Posterior cingulate gyrus (tissue), 11 donors: ENCODE data around the gene C14orf132.

Experiments
- DNase-seq, 10 donors: peaks; one replicate each; pipeline versions ENCODE4 v3.0.0 to v3.0.0-alpha.2; 2020 to 2021; ENCODE audit warnings: mixed read lengths in 3 of 10
- intact Hi-C: fragments of 100-400 bp; cut with DNase I; formaldehyde crosslinking; loops from one replicate; pipeline ENCODE4 v1.15.1; 2023

Gene C14orf132

GRCh38 chr14:96108911-96109310 is 69.7 kb downstream of the C14orf132 start:
- intact Hi-C loops: no loop called here
- DNase-seq: no peak

GRCh38 chr14:96109596-96110355 is 70.6 kb downstream of the C14orf132 start:
- intact Hi-C loops: no loop called here
- no peak for DNase-seq

- DNase-seq: no peak
- intact Hi-C loops: no loop called here
These were observed 72.9 kb downstream of the C14orf132 start for GRCh38 chr14:96112032-96112431.

GRCh38 chr14:96114002-96114401 is 74.8 kb downstream of the C14orf132 start:
- DNase-seq: no peak
- intact Hi-C loops: no loop called here

- no peak for DNase-seq
- intact Hi-C loops: no loop called here
These were observed 78.1 kb downstream of the C14orf132 start for GRCh38 chr14:96117101-96117897.

GRCh38 chr14:96117960-96118359 is 78.8 kb downstream of the C14orf132 start:
- DNase-seq: no peak
- intact Hi-C loops: no loop called here

GRCh38 chr14:96118391-96118790 is 79.2 kb downstream of the C14orf132 start:
- no peak for DNase-seq
- intact Hi-C loops: no loop called here

- intact Hi-C loops: no loop called here
- no peak for DNase-seq
These were observed 80.8 kb downstream of the C14orf132 start for GRCh38 chr14:96119947-96120346.

- DNase-seq: no peak
- intact Hi-C loops: no loop called here
These were observed 81.2 kb downstream of the C14orf132 start for GRCh38 chr14:96120392-96120791.

- no peak for DNase-seq
- intact Hi-C loops: no loop called here
These were observed 81.8 kb downstream of the C14orf132 start for GRCh38 chr14:96120941-96121340.

GRCh38 chr14:96121660-96122395 is 82.7 kb downstream of the C14orf132 start:
- no peak for DNase-seq
- intact Hi-C loops: no loop called here

- no peak for DNase-seq
These were observed 83.3 kb downstream of the C14orf132 start for GRCh38 chr14:96122496-96122895.

GRCh38 chr14:96125536-96125935 is 86.4 kb downstream of the C14orf132 start:
- intact Hi-C loops: no loop called here
- DNase-seq: no peak

More at GRCh38 chr14:96122496-96122895, 83.3 kb downstream of the C14orf132 start:
- intact Hi-C loops: no loop called here

- intact Hi-C loops: no loop called here
- no peak for DNase-seq
These were observed 87.2 kb downstream of the C14orf132 start for GRCh38 chr14:96126339-96126782.

- no peak for DNase-seq
- intact Hi-C loops: no loop called here
These were observed 87.7 kb downstream of the C14orf132 start for GRCh38 chr14:96126783-96127271.

- intact Hi-C loops: no loop called here
These were observed 90.1 kb downstream of the C14orf132 start for GRCh38 chr14:96129128-96129736.

GRCh38 chr14:96130391-96130790 is 91.2 kb downstream of the C14orf132 start:
- DNase-seq: no peak
- intact Hi-C loops: no loop called here

More at GRCh38 chr14:96129128-96129736, 90.1 kb downstream of the C14orf132 start:
- DNase-seq: no peak

- intact Hi-C loops: no loop called here
- DNase-seq: no peak
These were observed 91.7 kb downstream of the C14orf132 start for GRCh38 chr14:96130854-96131253.

- DNase-seq: no peak
- intact Hi-C loops: no loop called here
These were observed 92.7 kb downstream of the C14orf132 start for GRCh38 chr14:96131836-96132235.

- DNase-seq: no peak
- intact Hi-C loops: no loop called here
These were observed 95.3 kb downstream of the C14orf132 start for GRCh38 chr14:96134508-96134907.
